HEK293 (cell line): ENCODE measurements around the gene LBX2.

ENCODE experiments used
- CTCF ChIP-seq: fragments of 450-650 bp; formaldehyde crosslinking; IDR thresholded peaks from 2 replicates; pipeline ENCODE4 v1.5.1; 2016; ENCODE audit warnings: missing biosample characterization, missing genetic modification characterization
- KLF17 ChIP-seq: fragments of 450-650 bp; formaldehyde crosslinking; IDR thresholded peaks from 2 replicates; pipeline ENCODE4 v1.5.1; 2016; ENCODE audit warnings: missing biosample characterization, missing genetic modification characterization
- ZBTB11 ChIP-seq: fragments of 450-650 bp; formaldehyde crosslinking; conservative IDR thresholded peaks from 2 replicates; pipeline ENCODE4 v1.5.1; 2016; ENCODE audit warnings: low read depth, missing biosample characterization, missing genetic modification characterization
- ZNF19 ChIP-seq: fragments of 450-650 bp; formaldehyde crosslinking; IDR thresholded peaks from 2 replicates; pipeline ENCODE4; 2016; ENCODE audit warnings: missing biosample characterization, missing genetic modification characterization, low read depth
- ZXDB ChIP-seq: fragments of 450-650 bp; formaldehyde crosslinking; IDR thresholded peaks from 2 replicates; pipeline ENCODE4 v1.5.1; 2016; ENCODE audit warnings: missing biosample characterization, missing genetic modification characterization
- TF ChIP-seq, protein P1 (sequence below): fragments of 450-650 bp; formaldehyde crosslinking; IDR thresholded peaks from 2 replicates; pipeline ENCODE4 v1.5.1; 2016; ENCODE audit warnings: missing biosample characterization, missing genetic modification characterization

DNA sequence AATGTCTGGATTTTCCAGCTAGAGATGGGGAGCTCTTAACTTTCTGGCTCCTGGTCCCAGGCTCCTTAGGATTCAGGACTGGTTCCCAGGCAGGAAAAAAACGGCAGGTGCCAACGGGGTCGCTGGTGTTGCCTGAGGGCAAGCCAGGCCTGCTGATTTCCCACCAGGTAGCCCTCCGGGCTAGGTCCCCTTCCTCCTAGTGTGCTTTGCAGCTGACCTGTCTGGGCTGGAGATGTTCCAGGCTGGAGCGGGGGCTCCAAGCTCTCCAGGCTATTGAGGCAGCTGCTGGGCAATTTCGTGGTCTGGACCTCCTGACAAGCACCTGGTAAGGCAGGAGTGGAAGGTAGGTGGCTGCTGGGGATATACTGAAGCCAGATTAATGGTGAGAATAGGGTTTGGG lies 24.9 kb downstream of the LBX2 start:
- no peak for TF ChIP-seq ZXDB (tag by site-specific recombination)
- no peak for TF ChIP-seq CTCF
- no peak for TF ChIP-seq KLF17 (tag by site-specific recombination)
- TF ChIP-seq, protein P1, sequence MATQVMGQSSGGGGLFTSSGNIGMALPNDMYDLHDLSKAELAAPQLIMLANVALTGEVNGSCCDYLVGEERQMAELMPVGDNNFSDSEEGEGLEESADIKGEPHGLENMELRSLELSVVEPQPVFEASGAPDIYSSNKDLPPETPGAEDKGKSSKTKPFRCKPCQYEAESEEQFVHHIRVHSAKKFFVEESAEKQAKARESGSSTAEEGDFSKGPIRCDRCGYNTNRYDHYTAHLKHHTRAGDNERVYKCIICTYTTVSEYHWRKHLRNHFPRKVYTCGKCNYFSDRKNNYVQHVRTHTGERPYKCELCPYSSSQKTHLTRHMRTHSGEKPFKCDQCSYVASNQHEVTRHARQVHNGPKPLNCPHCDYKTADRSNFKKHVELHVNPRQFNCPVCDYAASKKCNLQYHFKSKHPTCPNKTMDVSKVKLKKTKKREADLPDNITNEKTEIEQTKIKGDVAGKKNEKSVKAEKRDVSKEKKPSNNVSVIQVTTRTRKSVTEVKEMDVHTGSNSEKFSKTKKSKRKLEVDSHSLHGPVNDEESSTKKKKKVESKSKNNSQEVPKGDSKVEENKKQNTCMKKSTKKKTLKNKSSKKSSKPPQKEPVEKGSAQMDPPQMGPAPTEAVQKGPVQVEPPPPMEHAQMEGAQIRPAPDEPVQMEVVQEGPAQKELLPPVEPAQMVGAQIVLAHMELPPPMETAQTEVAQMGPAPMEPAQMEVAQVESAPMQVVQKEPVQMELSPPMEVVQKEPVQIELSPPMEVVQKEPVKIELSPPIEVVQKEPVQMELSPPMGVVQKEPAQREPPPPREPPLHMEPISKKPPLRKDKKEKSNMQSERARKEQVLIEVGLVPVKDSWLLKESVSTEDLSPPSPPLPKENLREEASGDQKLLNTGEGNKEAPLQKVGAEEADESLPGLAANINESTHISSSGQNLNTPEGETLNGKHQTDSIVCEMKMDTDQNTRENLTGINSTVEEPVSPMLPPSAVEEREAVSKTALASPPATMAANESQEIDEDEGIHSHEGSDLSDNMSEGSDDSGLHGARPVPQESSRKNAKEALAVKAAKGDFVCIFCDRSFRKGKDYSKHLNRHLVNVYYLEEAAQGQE, result no peak
- TF ChIP-seq ZNF19, result no peak
- TF ChIP-seq ZBTB11 (tag by site-specific recombination), result no peak
